ENCODE data around the gene OLFML2B.

The OLFML2B gene

GRCh38 chr1:161970036-161970435, 53.6 kb downstream of the OLFML2B start:
- TF ChIP-seq REST (IDR thresholded peaks at IDR 0.05; ENCODE audit: insufficient read depth in 1 of 2, low read depth in 2 of 2, low read length in 2 of 2), result no peak
- no peak for TF ChIP-seq FOXP2 (optimal IDR thresholded peaks at IDR 0.05; ENCODE audit: borderline replicate concordance, extremely low read depth, extremely low read length, insufficient read depth)
- TF ChIP-seq SIN3A (IDR thresholded peaks at IDR 0.05; ENCODE audit: borderline replicate concordance, insufficient read depth, low read length), result no peak
- TF ChIP-seq POLR2AphosphoS5 (IDR thresholded peaks at IDR 0.05; ENCODE audit: low read depth, low read length), result no peak
- no peak for TF ChIP-seq TAF1 (IDR thresholded peaks at IDR 0.05; ENCODE audit: borderline replicate concordance, insufficient read depth, low read length)

- no peak for TF ChIP-seq SIN3A (IDR thresholded peaks at IDR 0.05; ENCODE audit: borderline replicate concordance, insufficient read depth, low read length)
- no peak for TF ChIP-seq POLR2AphosphoS5 (IDR thresholded peaks at IDR 0.05; ENCODE audit: low read depth, low read length)
- no peak for TF ChIP-seq TAF1 (IDR thresholded peaks at IDR 0.05; ENCODE audit: borderline replicate concordance, insufficient read depth, low read length)
These were observed 57.6 kb downstream of the OLFML2B start for GRCh38 chr1:161966067-161966466.

GRCh38 chr1:161962091-161962887, 61.4 kb downstream of the OLFML2B start:
- no peak for TF ChIP-seq REST (IDR thresholded peaks at IDR 0.05; ENCODE audit: insufficient read depth in 1 of 2, low read depth in 2 of 2, low read length in 2 of 2)
- TF ChIP-seq TAF1 (IDR thresholded peaks at IDR 0.05; ENCODE audit: borderline replicate concordance, insufficient read depth, low read length), result no peak
- TF ChIP-seq SIN3A (IDR thresholded peaks at IDR 0.05; ENCODE audit: borderline replicate concordance, insufficient read depth, low read length), result no peak
- TF ChIP-seq POLR2AphosphoS5 (IDR thresholded peaks at IDR 0.05; ENCODE audit: low read depth, low read length), result no peak
- TF ChIP-seq FOXP2 (optimal IDR thresholded peaks at IDR 0.05; ENCODE audit: borderline replicate concordance, extremely low read depth, extremely low read length, insufficient read depth), result no peak

GRCh38 chr1:161958425-161958824, 65.2 kb downstream of the OLFML2B start:
- TF ChIP-seq FOXP2 (optimal IDR thresholded peaks at IDR 0.05; ENCODE audit: borderline replicate concordance, extremely low read depth, extremely low read length, insufficient read depth) (no peak), REST (IDR thresholded peaks at IDR 0.05; ENCODE audit: insufficient read depth in 1 of 2, low read depth in 2 of 2, low read length in 2 of 2) (no peak), TAF1 (IDR thresholded peaks at IDR 0.05; ENCODE audit: borderline replicate concordance, insufficient read depth, low read length) (no peak), SIN3A (IDR thresholded peaks at IDR 0.05; ENCODE audit: borderline replicate concordance, insufficient read depth, low read length) (no peak), POLR2AphosphoS5 (IDR thresholded peaks at IDR 0.05; ENCODE audit: low read depth, low read length) (no peak)

GRCh38 chr1:161956930-161957329, 66.7 kb downstream of the OLFML2B start:
- TF ChIP-seq POLR2AphosphoS5 (IDR thresholded peaks at IDR 0.05; ENCODE audit: low read depth, low read length) (no peak), REST (IDR thresholded peaks at IDR 0.05; ENCODE audit: insufficient read depth in 1 of 2, low read depth in 2 of 2, low read length in 2 of 2) (no peak), SIN3A (IDR thresholded peaks at IDR 0.05; ENCODE audit: borderline replicate concordance, insufficient read depth, low read length) (no peak), TAF1 (IDR thresholded peaks at IDR 0.05; ENCODE audit: borderline replicate concordance, insufficient read depth, low read length) (no peak), FOXP2 (optimal IDR thresholded peaks at IDR 0.05; ENCODE audit: borderline replicate concordance, extremely low read depth, extremely low read length, insufficient read depth) (no peak)
